Pulmonary artery endothelial cell (primary cell): Measurements from ENCODE around the gene TTC28. TPM values are rescaled to one million over a fixed set of nuclear protein-coding genes. Genes with fewer than 3 reads are reported as not detected.

Experiments
- DNase-seq: peaks from one replicate; pipeline ENCODE4 v3.0.0-alpha.2; 2011; ENCODE audit warnings: low read depth, low spot score
- total RNA-seq: library from RNA; depleted of rRNA; stranded (reverse); fragments of >200 nt; gene quantifications from 2 replicates; pipeline ENCODE4 v1.2.3, GENCODE V29; 2014

TTC28 gene
- total RNA-seq, 1 donor from 2014 or later = 15.6 TPM

DNA sequence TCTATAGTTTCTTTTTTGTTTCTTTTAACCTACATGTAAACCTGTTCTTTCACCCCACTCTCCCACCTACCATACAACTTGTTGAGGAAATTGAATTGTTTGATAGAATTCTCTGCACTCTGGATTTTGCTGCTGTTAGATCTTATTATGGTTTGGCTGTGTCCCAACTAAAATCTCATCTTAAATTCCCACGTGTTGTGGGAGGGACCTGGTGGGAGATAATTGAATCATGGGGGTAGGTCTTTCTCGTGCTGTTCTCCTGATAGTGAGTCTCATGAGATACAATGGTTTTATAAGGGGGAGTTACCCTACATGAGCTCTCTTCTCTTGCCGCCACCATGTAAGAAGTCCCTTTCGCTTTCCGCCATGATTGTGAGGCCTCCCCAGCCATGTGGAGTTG lies 745.6 kb downstream of the TTC28 start:
- no peak for DNase-seq

DNA sequence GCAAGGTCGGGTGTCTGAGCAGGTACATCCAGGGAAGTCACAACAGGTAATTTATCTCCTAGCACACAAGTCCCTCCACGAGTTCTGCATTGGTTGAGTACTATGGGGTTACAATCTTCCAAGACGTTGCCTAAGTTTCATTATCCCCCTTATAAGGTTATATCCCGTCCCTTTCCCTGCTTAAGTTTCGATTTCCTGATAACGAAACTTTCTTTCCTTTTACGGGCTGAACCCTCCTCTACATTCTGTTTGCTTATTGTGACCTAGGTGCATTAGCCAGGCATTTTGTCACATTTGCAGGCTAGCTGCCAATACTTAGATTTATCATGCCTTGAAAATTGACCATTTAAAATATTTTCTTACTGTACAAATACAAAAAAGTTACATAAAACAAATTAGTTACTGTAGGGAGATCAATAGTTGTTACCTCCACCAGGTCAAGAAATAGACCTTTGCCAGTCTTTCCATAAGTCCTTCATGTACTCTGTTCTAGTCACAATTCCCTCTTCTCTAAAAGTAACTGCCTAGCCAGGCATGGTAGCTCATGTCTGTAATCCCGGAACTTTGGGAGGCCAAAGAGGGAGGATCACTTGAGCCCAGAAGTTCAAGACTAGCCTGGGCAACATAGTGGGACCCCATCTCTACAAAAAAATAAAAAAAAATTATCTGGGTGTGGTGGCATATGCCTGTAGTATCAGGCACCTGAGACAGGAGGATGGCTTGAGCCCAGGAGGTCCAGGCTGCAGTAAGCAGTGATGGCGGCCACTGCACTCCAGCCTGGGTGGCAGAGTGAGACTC lies 746.3 kb downstream of the TTC28 start:
- DNase-seq = no peak

DNA sequence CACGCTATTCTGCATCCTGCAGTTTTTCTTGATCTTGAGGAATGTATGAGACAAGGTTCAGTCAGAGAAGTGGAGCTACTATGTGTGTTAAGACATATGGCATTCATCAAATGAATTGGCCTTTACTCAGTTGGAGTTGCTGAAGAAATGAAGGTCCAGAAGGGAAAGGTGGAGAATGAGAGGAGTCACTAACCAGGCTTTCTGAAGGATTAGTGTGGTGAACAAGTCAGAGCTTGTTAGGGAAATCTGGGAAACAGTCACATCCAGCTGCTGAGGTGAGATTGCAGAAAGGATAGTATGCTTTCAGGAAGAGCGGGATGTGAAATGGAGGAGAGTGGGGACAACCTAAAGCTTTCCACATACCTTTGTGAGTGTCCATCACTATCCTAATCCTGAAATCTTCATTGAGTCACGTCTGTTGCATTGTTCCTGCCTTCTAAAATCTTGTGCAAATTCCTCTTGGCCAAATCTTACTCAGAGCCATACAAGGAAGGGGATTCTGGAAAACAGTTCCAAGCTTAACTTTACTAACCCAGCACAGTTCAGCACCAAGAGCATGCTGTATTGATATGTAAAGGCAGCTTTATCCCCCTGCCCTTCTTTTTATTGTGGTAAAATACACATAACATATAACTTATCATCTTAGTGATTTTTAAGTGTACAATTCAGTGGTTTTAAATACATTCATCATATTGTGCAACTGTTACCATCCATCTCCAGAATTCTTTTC lies 749.1 kb downstream of the TTC28 start:
- no peak for DNase-seq

Other genes starting within 250 kb of the TTC28 start
- gene CHEK2, start 62.0 kb upstream of the TTC28 start, total RNA-seq = 11.0 and 15.7 TPM in 2 replicates
- 13.5 and 17.6 TPM in 2 replicates for gene HSCB, start 62.2 kb upstream of the TTC28 start, total RNA-seq
- 12.7 and 30.9 TPM in 2 replicates for gene CCDC117, start 92.9 kb upstream of the TTC28 start, total RNA-seq
- gene XBP1, start 120.7 kb upstream of the TTC28 start, total RNA-seq = 127 and 168 TPM in 2 replicates
- gene ZNRF3, start 203.7 kb upstream of the TTC28 start, total RNA-seq = 3.3 and 3.8 TPM in 2 replicates